MCF 10A (cell line): ENCODE data around the gene ZNF618. TPM values are rescaled to one million over a fixed set of nuclear protein-coding genes. Genes with fewer than 3 reads are reported as not detected.
A peak's percentile ranks its signal among the peaks of the same experiment; 100 is the strongest.
"Not testable (repeated sequence)": the region's sequence is repeated elsewhere in the genome, so short reads cannot be mapped to it uniquely, and the experiment has no call there.

ENCODE experiments used
- BruUV-seq: library from RNA; stranded (reverse); fragments of 400-500 nt; replicated peaks from 2 replicates; lab custom pipeline; 2021; lab: Mats Ljungman, UMichigan
- CTCF ChIA-PET: fragments of 300-600 bp; sonication (Branson Sonifier 250); formaldehyde crosslinking; extraction: SDS; loops from one replicate; lab custom pipeline; 2021; ENCODE audit warnings: antibody characterized with exemption, inconsistent platforms; lab: Yijun Ruan, JAX
- POLR2A ChIA-PET: fragments of 300-600, 350-650 bp; sonication (Branson Sonifier 250); formaldehyde crosslinking; extraction: SDS; loops from one replicate; lab custom pipeline; 2020; ENCODE audit warnings: antibody characterized with exemption, inconsistent platforms; lab: Yijun Ruan, JAX
- DNase-seq: peaks from one replicate; pipeline ENCODE4 v3.0.0-alpha.2; 2018; ENCODE audit not compliant: unreplicated experiment
- H3K27ac Mint-ChIP-seq: one replicate; pipeline ENCODE4 v1.8.0; 2022; ENCODE audit warnings: mild to moderate bottlenecking, low read depth, mixed read lengths; ENCODE audit not compliant: unreplicated experiment
- H3K27me3 Mint-ChIP-seq: one replicate; pipeline ENCODE4 v1.8.0; 2022; ENCODE audit warnings: mixed read lengths; ENCODE audit not compliant: insufficient read depth, unreplicated experiment
- H3K36me3 Mint-ChIP-seq: one replicate; pipeline ENCODE4 v1.8.0; 2022; ENCODE audit warnings: mild to moderate bottlenecking, moderate library complexity, mixed read lengths; ENCODE audit not compliant: insufficient read depth, unreplicated experiment
- H3K4me1 Mint-ChIP-seq: one replicate; pipeline ENCODE4 v1.8.0; 2022; ENCODE audit warnings: mixed read lengths; ENCODE audit not compliant: insufficient read depth, unreplicated experiment
- H3K4me3 Mint-ChIP-seq: one replicate; pipeline ENCODE4 v1.8.0; 2022; ENCODE audit warnings: mild to moderate bottlenecking, moderate library complexity, mixed read lengths; ENCODE audit not compliant: unreplicated experiment
- H3K9me3 Mint-ChIP-seq: one replicate; pipeline ENCODE4 v1.8.0; 2022; ENCODE audit warnings: mixed read lengths; ENCODE audit not compliant: unreplicated experiment
- intact Hi-C: fragments of 100-400 bp; cut with micrococcal nuclease; formaldehyde crosslinking; loops from 2 replicates; pipeline ENCODE4 v1.14.1; 2022
- total RNA-seq: library from RNA; stranded (reverse); gene quantifications from 2 replicates; pipeline ENCODE4 v1.2.3, GENCODE V29; 2022
- TF ChIP-seq, protein P1 (sequence below): fragments of 200-600 bp; IDR thresholded peaks from one replicate; pipeline ENCODE4 v1.8.0; 2022; ENCODE audit warnings: antibody characterized with exemption, mild to moderate bottlenecking; ENCODE audit not compliant: unreplicated experiment

ZNF618 gene
- total RNA-seq, 1 experiment from 2014 or later: 4.8 TPM

DNA sequence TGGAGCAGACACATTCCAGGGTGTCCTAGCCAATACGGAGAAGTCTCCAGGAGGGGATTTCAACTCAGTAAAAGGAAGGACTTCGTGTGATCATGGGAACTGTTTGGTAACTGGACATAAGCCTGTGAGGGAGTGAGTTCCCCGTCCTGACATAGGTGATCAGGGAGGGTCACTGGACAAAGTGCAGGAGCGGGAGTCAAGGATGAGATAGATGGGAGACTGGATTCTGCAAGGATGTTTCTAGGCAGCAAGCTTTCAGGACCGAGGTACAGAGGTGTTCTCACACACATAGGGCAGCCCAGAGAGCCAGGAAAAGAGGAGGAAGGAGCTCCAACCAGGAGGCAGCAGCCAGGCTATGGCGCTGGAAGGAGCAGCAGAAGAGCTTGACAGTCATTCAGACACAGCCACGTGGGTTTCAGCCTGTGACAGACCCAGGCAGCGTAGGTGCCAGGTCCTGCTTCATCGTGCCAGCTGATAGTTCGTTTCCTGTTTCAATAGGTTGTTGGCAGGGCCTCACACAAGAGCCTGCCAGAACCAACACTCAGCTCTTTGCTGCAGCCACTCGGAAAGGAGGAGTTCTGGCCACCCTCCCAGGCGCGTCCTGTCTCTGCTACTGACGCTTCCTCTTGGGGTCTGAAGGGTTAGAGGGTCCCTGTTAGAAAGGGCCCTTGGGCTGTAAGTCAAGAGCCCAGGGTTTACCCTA, 117.9 kb downstream of the ZNF618 start:
- no TSS peak for BruUV-seq
- H3K9me3 Mint-ChIP-seq: no peaks in the 10 kb centered on the region
- H3K4me1 Mint-ChIP-seq: peaks cover 14% of the 10 kb centered on the region
- DNase-seq: peak; percentile 91
- no peaks in the 10 kb centered on the region for H3K27me3 Mint-ChIP-seq
- no peak overlapping the region for H3K4me3 Mint-ChIP-seq
- no peak overlapping the region for H3K27ac Mint-ChIP-seq
- CTCF ChIA-PET: interaction anchor here (0.8 to 1.2 kb wide), 3 partner anchors 9 to 113 kb away, joined by 3 read pairs; no protein-coding TSS in a partner anchor
- H3K36me3 Mint-ChIP-seq: peaks cover 1% of the 10 kb centered on the region
- POLR2A ChIA-PET: interaction anchor here (0.8 to 0.9 kb wide), 2 partner anchors 15 to 187 kb away, joined by 3 read pairs; no protein-coding TSS in a partner anchor
- TF ChIP-seq, protein P1, sequence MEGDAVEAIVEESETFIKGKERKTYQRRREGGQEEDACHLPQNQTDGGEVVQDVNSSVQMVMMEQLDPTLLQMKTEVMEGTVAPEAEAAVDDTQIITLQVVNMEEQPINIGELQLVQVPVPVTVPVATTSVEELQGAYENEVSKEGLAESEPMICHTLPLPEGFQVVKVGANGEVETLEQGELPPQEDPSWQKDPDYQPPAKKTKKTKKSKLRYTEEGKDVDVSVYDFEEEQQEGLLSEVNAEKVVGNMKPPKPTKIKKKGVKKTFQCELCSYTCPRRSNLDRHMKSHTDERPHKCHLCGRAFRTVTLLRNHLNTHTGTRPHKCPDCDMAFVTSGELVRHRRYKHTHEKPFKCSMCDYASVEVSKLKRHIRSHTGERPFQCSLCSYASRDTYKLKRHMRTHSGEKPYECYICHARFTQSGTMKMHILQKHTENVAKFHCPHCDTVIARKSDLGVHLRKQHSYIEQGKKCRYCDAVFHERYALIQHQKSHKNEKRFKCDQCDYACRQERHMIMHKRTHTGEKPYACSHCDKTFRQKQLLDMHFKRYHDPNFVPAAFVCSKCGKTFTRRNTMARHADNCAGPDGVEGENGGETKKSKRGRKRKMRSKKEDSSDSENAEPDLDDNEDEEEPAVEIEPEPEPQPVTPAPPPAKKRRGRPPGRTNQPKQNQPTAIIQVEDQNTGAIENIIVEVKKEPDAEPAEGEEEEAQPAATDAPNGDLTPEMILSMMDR: no peak
- intact Hi-C loops: no loop called here

DNA sequence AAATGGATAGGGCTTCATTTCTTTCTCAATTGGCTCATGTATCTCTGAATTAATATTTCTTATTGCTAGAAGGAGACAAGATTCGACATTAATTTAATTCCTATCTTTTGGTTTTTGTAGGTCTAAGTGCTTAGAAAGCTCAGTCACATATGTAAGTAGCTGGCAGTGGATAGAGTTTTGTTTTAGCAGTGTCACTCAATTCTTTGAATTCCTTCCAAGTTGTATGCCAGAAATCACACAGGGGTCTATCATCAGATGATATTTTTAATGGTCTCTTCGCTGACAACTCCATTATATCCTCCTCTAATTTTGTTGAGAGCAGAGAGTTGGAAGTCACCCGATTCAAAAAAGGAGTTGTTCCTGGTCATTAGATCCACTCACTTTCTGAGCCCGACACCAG, 119.3 kb downstream of the ZNF618 start:
- CTCF ChIA-PET: interaction anchor here (0.8 kb wide), 1 partner anchor 187 kb away, joined by 5 read pairs; no protein-coding TSS in a partner anchor
- Mint-ChIP-seq H3K27ac (no peak overlapping the region), H3K36me3 (no peaks in the 10 kb centered on the region), H3K4me3 (no peak overlapping the region), H3K9me3 (no peaks in the 10 kb centered on the region), H3K4me1 (peaks cover 10% of the 10 kb centered on the region), H3K27me3 (no peaks in the 10 kb centered on the region)
- no peak for DNase-seq
- intact Hi-C loops: no loop called here
- POLR2A ChIA-PET: no interaction called here
- no TSS peak for BruUV-seq
- TF ChIP-seq, protein P1: no peak

DNA sequence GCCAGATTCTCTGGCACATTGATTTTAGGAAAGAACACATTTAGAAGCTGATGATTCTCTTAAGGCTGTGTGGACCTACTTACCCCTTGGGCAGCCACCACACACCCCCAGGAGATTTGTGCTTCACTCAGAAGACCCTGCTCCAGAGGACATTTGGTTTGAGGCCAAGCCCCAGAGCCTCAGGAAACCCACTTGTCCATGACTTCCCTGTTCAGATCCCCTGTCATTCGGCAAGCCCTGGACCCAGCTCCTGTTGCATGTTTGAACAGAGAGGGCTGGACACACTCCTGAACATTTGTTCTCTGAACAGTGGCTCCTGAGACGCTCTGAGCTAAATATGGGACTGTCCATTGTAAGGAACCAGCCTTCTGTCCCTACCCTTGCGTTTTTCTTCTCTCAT, 119.9 kb downstream of the ZNF618 start:
- Mint-ChIP-seq H3K27me3 (no peaks in the 10 kb centered on the region), H3K36me3 (no peaks in the 10 kb centered on the region), H3K4me1 (peaks cover 10% of the 10 kb centered on the region), H3K4me3 (no peak overlapping the region), H3K27ac (no peak overlapping the region), H3K9me3 (no peaks in the 10 kb centered on the region)
- no TSS peak for BruUV-seq
- DNase-seq: no peak
- intact Hi-C loops: no loop called here
- ChIA-PET POLR2A (no interaction called here), CTCF (interaction anchor here (0.6 to 0.7 kb wide), 2 partner anchors 114 to 159 kb away, joined by 3 read pairs; no protein-coding TSS in a partner anchor)
- TF ChIP-seq, protein P1: no peak

DNA sequence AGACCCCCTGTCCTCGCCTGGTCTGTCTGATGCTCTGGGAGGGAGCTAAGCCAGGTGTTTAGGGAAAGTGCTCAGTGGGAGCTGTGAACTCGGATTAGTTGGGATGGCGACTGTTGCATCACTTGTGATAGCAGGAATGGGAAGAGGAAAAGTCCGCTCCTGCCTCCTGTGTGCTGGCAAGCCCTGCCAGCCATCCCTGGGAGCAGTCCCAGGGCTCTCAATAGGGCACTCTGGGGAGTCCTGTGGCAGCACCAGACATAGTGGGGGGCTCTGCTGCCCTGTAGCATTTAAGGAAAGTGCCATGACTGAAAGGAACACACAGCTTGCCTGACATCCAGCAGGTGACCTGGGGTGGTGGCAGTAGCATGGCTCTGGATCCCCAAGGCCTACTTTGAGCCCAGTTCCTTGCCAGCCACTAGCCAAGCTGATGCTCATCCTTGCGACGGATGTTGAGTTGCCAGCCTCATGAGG, 120.5 kb downstream of the ZNF618 start:
- Mint-ChIP-seq H3K27me3 (no peaks in the 10 kb centered on the region), H3K36me3 (no peaks in the 10 kb centered on the region), H3K9me3 (no peaks in the 10 kb centered on the region), H3K27ac (no peak overlapping the region), H3K4me1 (peaks cover 10% of the 10 kb centered on the region), H3K4me3 (no peak overlapping the region)
- ChIA-PET CTCF (interaction anchor here (0.6 to 1.0 kb wide), 4 partner anchors 43 to 189 kb away, joined by 3 read pairs; no protein-coding TSS in a partner anchor), POLR2A (no interaction called here)
- BruUV-seq: no TSS peak
- DNase-seq: no peak
- TF ChIP-seq, protein P1: no peak
- intact Hi-C loops: no loop called here

DNA sequence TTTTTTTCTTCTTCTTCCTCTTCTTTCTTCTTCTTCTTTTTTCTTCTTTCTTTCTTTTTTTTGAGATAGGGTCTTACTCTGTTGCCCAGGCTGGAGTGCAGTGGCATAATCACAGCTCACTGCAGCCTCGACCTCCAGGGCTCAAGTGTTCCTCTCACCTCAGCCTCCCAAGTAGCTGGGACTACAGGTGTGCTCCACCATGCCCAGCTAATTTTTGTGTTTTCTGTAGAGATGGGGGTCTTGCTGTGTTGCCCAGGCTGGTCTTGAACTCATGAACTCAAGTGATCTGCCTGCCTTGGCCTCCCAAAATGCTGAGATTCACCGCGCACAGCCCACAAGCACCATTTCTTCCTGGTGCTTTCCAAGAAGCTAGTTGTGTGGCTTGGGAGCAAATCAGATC, 121.0 kb downstream of the ZNF618 start:
- H3K9me3 Mint-ChIP-seq, BruUV-seq, intact Hi-C loops, H3K27ac Mint-ChIP-seq, H3K27me3 Mint-ChIP-seq, H3K4me3 Mint-ChIP-seq, POLR2A ChIA-PET, DNase-seq, H3K36me3 Mint-ChIP-seq: not testable (repeated sequence)
- CTCF ChIA-PET: interaction anchor here (0.6 to 1.0 kb wide), 3 partner anchors 42 to 1086 kb away, joined by 3 to 5 read pairs (median 3); no protein-coding TSS in a partner anchor
- peaks cover 10% of the 10 kb centered on the region for H3K4me1 Mint-ChIP-seq
